Endothelial cell of umbilical vein (primary cell): ENCODE data around the gene NRK.
"Not testable (repeated sequence)": the region's sequence is repeated elsewhere in the genome, so short reads cannot be mapped to it uniquely, and the experiment has no call there.

Experiments used
- EZH2 ChIP-seq: IDR thresholded peaks from 2 replicates; pipeline ENCODE4 v1.6.1; 2012; ENCODE audit warnings: borderline replicate concordance, low read depth, mild to moderate bottlenecking, moderate library complexity, low read length, inconsistent platforms; ENCODE audit not compliant: severe bottlenecking
- TF ChIP-seq, protein P1 (sequence below), 2 donors: IDR thresholded peaks; 1 replicate in 1 of 2; 2 replicates in 1 of 2; pipeline ENCODE4 v1.5.1; 2011; ENCODE audit warnings: low read length in 2 of 2, mild to moderate bottlenecking in 2 of 2, moderate library complexity in 2 of 2, control low read depth in 1 of 2, inconsistent platforms in 1 of 2, low read depth in 1 of 2; ENCODE audit not compliant: insufficient read depth in 1 of 2; ENCODE audit errors: extremely low read depth in 1 of 2

DNA sequence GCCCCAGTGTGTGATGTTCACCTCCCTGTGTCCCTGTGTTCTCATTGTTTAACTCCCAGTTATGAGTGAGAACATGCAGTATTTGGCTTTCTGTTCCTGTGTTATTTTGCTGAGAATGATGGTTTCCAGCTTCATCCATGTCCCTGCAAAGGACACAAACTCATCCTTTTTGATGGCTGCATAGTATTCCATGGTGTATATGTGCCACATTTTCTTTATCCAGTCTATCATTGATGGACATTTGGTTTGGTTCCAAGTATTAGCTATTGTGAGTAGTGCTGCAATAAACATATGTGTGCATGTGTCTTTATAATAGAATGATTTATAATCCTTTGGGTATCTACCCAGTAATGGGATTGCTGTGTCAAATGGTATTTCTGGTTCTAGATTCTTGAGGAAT lies 16.7 kb upstream of the NRK start:
- TF ChIP-seq, protein P1, sequence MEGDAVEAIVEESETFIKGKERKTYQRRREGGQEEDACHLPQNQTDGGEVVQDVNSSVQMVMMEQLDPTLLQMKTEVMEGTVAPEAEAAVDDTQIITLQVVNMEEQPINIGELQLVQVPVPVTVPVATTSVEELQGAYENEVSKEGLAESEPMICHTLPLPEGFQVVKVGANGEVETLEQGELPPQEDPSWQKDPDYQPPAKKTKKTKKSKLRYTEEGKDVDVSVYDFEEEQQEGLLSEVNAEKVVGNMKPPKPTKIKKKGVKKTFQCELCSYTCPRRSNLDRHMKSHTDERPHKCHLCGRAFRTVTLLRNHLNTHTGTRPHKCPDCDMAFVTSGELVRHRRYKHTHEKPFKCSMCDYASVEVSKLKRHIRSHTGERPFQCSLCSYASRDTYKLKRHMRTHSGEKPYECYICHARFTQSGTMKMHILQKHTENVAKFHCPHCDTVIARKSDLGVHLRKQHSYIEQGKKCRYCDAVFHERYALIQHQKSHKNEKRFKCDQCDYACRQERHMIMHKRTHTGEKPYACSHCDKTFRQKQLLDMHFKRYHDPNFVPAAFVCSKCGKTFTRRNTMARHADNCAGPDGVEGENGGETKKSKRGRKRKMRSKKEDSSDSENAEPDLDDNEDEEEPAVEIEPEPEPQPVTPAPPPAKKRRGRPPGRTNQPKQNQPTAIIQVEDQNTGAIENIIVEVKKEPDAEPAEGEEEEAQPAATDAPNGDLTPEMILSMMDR (IDR thresholded peaks at IDR 0.05; ENCODE audit: extremely low read depth in 1 of 2, insufficient read depth in 1 of 2, low read depth in 1 of 2, low read length in 2 of 2): not testable (repeated sequence)
- TF ChIP-seq EZH2: not testable (repeated sequence)
